ENCODE measurements around the gene TTC28. TPM values are rescaled to one million over a fixed set of nuclear protein-coding genes. Genes with fewer than 3 reads are reported as not detected.

The TTC28 gene
- total RNA-seq, 4 donors from 2014 or later: 49.8 to 99.7 (median 79.7) TPM

DNA sequence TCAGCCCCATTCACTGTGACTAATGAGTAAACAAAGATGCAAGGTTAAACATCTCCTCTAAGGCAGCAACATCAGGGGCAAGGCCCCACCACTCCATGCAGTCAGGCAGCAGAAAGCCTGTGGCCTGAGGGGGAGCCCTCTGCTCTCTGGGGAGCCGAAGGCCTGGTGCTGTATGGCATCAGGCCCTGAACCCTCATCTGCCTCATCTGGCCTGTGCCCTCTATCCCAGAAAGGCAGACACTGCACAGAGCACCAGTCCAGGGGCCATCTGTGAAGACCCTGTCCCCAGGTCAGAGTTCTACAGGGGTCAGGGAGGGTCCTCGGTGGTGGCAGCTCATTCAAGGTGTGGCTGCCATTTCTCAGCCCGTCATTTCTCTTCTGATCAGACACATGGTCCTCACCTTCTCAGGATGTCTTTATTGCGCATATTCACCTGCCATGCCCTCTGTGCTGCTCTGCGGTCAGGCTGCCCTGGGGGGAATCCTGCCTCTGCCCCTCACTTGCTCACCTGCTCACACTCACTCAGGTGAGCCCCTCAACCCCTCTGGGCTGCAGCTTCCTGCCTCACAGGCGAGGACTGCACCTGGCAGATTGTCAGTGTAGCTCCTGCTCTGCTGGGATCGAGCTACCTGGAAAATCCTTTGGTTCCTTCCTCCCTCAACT lies 657.5 kb downstream of the TTC28 start:
- Histone ChIP-seq H3K4me1 (peaks cover 5 to 32% of the 10 kb centered on the region in 2 donors), H3K27me3 (no peaks in the 10 kb centered on the region), H3K36me3 (no peaks in the 10 kb centered on the region), H3K9me3 (no peaks in the 10 kb centered on the region), H3K4me3 (replicated peaks in 1 of 3) (no peak overlapping the region), H3K27ac (no peak overlapping the region)
- TF ChIP-seq, protein P1, sequence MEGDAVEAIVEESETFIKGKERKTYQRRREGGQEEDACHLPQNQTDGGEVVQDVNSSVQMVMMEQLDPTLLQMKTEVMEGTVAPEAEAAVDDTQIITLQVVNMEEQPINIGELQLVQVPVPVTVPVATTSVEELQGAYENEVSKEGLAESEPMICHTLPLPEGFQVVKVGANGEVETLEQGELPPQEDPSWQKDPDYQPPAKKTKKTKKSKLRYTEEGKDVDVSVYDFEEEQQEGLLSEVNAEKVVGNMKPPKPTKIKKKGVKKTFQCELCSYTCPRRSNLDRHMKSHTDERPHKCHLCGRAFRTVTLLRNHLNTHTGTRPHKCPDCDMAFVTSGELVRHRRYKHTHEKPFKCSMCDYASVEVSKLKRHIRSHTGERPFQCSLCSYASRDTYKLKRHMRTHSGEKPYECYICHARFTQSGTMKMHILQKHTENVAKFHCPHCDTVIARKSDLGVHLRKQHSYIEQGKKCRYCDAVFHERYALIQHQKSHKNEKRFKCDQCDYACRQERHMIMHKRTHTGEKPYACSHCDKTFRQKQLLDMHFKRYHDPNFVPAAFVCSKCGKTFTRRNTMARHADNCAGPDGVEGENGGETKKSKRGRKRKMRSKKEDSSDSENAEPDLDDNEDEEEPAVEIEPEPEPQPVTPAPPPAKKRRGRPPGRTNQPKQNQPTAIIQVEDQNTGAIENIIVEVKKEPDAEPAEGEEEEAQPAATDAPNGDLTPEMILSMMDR (IDR thresholded peaks at IDR 0.05): no peak
- no peak for TF ChIP-seq POLR2A (IDR thresholded peaks at IDR 0.05)
- DNase-seq: no peak
- WGBS, 2 donors: 94 to 95% methylated on average over 6 of the region's 7 CpGs
- intact Hi-C loops (cut with DNase I): loop anchor here (10.0 kb wide), 1 partner anchor 573 kb away; no protein-coding TSS in a partner anchor

DNA sequence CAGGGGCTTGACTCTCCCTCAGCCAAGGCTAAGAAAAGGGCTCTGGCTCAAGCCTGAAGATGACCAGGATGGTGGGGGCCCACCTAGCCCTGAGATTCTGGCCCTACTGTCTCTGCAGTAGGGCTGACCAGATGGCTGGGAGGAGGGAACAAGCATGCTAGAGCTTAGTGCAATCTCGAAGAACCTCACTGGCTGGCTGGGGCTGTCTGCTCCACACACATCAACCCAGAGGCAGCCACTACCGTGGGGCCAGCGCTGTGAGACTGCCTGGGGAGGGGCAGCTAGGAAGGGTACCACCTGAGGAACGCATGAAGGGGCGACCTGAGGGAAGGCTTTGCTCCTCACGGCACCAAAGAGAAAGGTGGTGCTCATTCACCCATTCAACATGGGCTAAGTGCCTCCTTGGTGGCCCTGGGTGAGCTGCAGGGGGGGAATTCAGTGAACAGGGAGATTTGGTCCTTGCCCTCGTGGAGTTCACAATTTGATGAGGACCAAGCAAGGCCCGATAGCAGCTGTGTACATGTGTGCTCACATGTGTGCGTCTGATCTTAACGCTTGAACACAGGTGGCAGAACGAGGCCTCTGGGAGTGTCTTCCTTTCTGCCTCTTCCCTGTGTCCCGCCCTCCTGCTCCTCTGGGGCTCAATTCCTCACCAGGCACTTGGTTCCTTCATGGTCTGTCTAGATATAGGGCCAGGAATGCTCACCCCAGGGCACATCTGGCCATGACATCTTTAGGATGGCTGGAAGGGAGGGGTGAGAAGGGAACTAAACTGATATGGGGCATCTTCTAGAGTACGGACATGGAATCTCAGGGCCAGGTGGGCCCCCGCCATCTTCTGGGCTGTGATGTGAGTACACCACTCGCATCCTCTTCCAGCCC lies 658.3 kb downstream of the TTC28 start:
- DNase-seq: no peak
- intact Hi-C loops (cut with DNase I): loop anchor here (10.0 kb wide), 1 partner anchor 573 kb away; no protein-coding TSS in a partner anchor
- no peak overlapping the region for H3K4me3 ChIP-seq (replicated peaks in 1 of 3)
- H3K27ac ChIP-seq: no peak overlapping the region
- H3K36me3 ChIP-seq: no peaks in the 10 kb centered on the region
- no peaks in the 10 kb centered on the region for H3K9me3 ChIP-seq
- H3K27me3 ChIP-seq: no peaks in the 10 kb centered on the region
- 81 to 93% methylated on average over 14 to 15 of the region's 15 CpGs for WGBS, 2 donors
- no peak for TF ChIP-seq POLR2A (IDR thresholded peaks at IDR 0.05)
- TF ChIP-seq, protein P1 (IDR thresholded peaks at IDR 0.05): no peak
- peaks cover under 1 to 26% of the 10 kb centered on the region in 2 donors for H3K4me1 ChIP-seq

DNA sequence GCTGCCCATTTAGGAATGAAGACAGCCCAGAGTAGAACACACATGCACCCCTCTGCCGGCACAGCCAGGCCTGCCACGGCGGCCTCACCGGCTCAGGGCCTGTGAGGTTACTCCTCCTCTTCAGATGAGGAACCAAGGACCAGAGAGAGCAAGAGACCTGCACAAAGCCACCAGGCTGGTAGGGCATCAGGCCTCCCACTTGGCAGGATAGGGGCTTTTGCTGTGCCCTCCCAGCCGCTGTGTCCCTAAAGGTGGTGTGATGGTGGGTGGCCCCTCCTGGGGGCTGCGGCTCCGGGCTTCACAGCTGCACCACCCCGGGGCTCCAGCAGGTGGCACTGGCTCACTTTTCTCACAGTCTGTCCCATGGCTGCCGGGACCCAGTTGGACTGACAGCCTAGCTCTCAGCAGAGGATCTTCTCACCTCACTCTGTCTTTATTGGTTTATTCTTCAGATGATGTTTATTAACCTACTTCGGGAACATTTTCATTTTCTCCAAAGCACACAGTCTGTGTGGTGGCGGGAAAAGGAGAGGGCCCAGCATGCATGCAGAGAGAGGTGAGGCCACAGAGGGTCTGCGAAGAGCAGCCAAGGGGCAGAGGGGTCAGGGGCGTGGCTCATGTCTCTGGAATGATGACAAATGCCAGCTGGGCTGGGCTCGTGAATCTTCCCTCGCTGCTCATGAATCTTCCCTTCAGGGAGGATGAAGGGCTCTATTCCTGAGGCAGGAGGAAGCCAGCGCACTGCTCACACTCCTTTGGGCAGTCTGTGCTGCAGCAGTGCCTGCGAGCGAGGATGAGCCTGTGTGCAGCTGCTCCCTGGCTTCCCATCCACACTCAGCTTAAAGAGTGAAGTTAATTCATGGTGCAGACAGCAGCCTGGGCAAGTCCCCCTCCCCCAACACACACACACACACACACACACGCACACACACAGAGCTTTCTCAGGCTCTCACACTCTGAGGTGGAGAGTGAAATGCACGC lies 659.5 kb downstream of the TTC28 start:
- Histone ChIP-seq H3K27ac (peak overlapping the region in 1 of 3 donors; percentile 5), H3K4me3 (replicated peaks in 1 of 3) (no peak overlapping the region)
- WGBS, 2 donors: 64 to 65% methylated on average over 13 to 18 of the region's 20 CpGs

DNA sequence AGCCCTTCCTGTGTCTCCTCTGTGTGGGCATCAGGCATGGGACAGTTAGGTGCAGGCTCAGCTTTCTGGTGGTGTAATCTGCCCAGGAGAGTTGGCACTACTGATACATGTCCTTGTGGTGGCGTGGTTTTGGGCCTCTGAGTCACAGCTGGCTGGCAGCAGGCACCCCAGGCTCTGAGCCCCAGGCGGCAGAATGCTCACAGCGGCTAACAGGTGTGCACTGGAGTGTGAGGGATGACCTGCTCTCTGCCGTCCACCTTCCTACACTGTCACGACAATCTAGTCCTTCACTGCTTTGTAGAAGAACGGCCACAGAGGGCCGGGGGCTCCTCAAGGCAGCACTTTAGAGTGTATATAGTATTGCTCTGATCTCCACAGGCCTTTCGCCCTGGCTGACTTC lies 660.3 kb downstream of the TTC28 start:
- Histone ChIP-seq H3K4me1 (peaks cover 9 to 37% of the 10 kb centered on the region in 2 donors), H3K27ac (peak overlapping the region in 1 of 3 donors; percentile 5), H3K4me3 (replicated peaks in 1 of 3) (no peak overlapping the region), H3K9me3 (no peaks in the 10 kb centered on the region), H3K27me3 (no peaks in the 10 kb centered on the region), H3K36me3 (no peaks in the 10 kb centered on the region)
- DNase-seq: peak; percentile 54 to 72
- 43 to 47% methylated on average over 5 of the region's 8 CpGs for WGBS, 2 donors
- TF ChIP-seq, protein P1 (IDR thresholded peaks at IDR 0.05): peak in 1 of 6 experiments; percentile 3
- TF ChIP-seq POLR2A (IDR thresholded peaks at IDR 0.05): no peak
- intact Hi-C loops (cut with DNase I): no loop called here

More for the DNA sequence above, 659.5 kb downstream of the TTC28 start:
- Histone ChIP-seq H3K36me3 (no peaks in the 10 kb centered on the region), H3K9me3 (no peaks in the 10 kb centered on the region), H3K27me3 (no peaks in the 10 kb centered on the region), H3K4me1 (peaks cover 9 to 37% of the 10 kb centered on the region in 2 donors)
- DNase-seq: peak; percentile 64 to 66
- intact Hi-C loops (cut with DNase I): loop anchor here (10.0 kb wide), 1 partner anchor 575 kb away; no protein-coding TSS in a partner anchor
- TF ChIP-seq, protein P1 (IDR thresholded peaks at IDR 0.05): peak; percentile 79 to 97 (median 82)
- TF ChIP-seq POLR2A (IDR thresholded peaks at IDR 0.05): no peak

Measured in thyroid gland (tissue), 4 donors.